Measurements from ENCODE around the gene GDF15.

- no peak for TF ChIP-seq CTCF (conservative IDR thresholded peaks at IDR 0.05)
- TF ChIP-seq ZFX (IDR thresholded peaks at IDR 0.05) = no peak
These were observed 41.8 kb downstream of the GDF15 start for GRCh38 chr19:18427743-18428113.
